Neutrophil (primary cell): ENCODE measurements around the gene VWDE.
A peak's percentile ranks its signal among the peaks of the same experiment; 100 is the strongest.
"Not testable (repeated sequence)": the region's sequence is repeated elsewhere in the genome, so short reads cannot be mapped to it uniquely, and the experiment has no call there.

ENCODE experiments used
- H3K27ac ChIP-seq: fragments of 200-600 bp; sonication (generic); 2 replicates; pipeline ENCODE4 v1.5.1; 2016; ENCODE audit warnings: mild to moderate bottlenecking, moderate library complexity
- H3K27me3 ChIP-seq: fragments of 200-600 bp; sonication (generic); 2 replicates; pipeline ENCODE4 v1.6.0; 2016; ENCODE audit warnings: mild to moderate bottlenecking
- H3K36me3 ChIP-seq: fragments of 200-600 bp; sonication (generic); 2 replicates; pipeline ENCODE4 v1.5.1; 2017
- H3K4me1 ChIP-seq, 2 experiments: fragments of 200-600 bp in 1 of 2; sonication (generic) in 1 of 2; 1 replicate in 1 of 2; 2 replicates in 1 of 2; pipeline versions ENCODE4 v1.5.1 to v1.6.1; 2013 to 2016; ENCODE audit warnings: low read depth in 1 of 2, low read length in 1 of 2, mild to moderate bottlenecking in 1 of 2, moderate library complexity in 1 of 2; ENCODE audit not compliant: control insufficient read depth in 1 of 2, insufficient read depth in 1 of 2
- H3K4me3 ChIP-seq, 2 experiments: fragments of 200-600 bp in 1 of 2; sonication (generic) in 1 of 2; 1 replicate in 1 of 2; 2 replicates in 1 of 2; pipeline ENCODE4 v1.5.1; 2013 to 2016; ENCODE audit warnings: low read depth in 1 of 2, low read length in 1 of 2, mild to moderate bottlenecking in 1 of 2, moderate library complexity in 1 of 2
- H3K9me3 ChIP-seq: fragments of 200-600 bp; sonication (generic); 2 replicates; pipeline ENCODE4 v1.5.1; 2016
- CTCF ChIP-seq: fragments of 200-600 bp; sonication (generic); IDR thresholded peaks from 2 replicates; pipeline ENCODE4 v1.5.1; 2016; ENCODE audit warnings: antibody characterized with exemption

The VWDE gene

DNA sequence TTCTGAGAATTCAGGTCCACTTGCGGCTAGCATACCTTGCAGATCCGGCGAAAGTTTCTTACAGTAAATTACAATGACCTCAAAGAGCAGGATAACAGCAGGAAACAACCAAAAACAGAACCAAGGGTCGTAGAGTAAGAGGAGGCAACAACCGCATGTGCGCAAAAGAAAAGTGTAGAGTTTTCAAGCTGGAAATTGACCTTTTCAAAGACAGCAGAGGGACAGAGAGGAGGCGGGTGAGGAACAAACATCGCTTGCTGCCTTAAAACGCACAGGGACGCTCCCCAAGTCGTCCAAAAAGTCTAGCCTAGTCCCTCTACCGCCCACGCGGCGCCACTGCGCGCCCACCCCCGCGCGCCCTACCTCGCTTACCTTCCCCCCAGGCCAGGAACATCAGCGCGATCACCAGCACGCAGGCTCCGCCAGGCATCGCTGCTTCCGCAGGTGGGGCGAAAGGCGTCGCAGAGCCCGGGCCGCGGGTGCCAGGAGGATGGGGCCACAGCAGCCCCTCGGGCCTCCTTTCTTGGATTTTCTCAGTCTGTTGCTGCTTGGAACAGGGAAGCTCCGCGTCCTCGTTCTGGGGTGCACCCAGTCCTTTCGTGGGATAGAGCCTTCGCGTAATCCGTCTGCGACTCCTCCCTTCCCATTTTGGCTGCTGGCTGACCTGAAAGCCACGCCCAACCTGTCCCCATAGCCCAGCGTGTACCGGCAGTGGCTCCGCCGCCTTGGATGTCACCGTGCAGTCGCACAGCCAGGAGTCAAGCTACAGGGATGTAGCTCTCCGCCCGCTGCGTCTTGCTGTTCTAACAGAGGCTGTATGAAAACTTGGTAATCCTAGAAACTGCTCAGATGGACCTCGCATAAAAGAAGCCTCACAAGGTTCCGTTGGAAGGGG is at the start of gene VWDE:
Gene VWDE (minus strand): TSS at position 579 of the 895 bp plus-strand sequence. CDS start 149 bp downstream, at position 430.
- Histone ChIP-seq H3K27me3 (peaks cover 31% of the 10 kb centered on the region), H3K27ac (no peak within 1 kb of the TSS), H3K9me3 (peaks cover under 1% of the 10 kb centered on the region), H3K36me3 (no peaks in the 10 kb centered on the region), H3K4me3 (peak within 1 kb of the TSS; percentile 59 to 60), H3K4me1 (peaks cover 9 to 15% of the 10 kb centered on the region in 2 experiments)
- no peak for TF ChIP-seq CTCF

DNA sequence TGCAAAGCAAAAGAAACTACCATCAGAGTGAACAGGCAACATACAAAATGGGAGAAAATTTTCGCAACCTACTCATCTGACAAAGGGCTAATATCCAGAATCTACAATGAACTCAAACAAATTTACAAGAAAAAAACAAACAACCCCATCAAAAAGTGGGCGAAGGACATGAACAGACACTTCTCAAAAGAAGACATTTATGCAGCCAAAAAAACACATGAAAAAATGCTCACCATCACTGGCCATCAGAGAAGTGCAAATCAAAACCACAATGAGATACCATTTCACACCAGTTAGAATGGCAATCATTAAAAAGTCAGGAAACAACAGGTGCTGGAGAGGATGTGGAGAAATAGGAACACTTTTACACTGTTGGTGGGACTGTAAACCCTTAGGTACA is 49.5 kb upstream of the VWDE start:
- H3K4me1 ChIP-seq, H3K9me3 ChIP-seq, H3K36me3 ChIP-seq, H3K4me3 ChIP-seq, H3K27ac ChIP-seq, H3K27me3 ChIP-seq: not testable (repeated sequence)

GRCh38 chr7:12450615-12451014 is 47.0 kb upstream of the VWDE start:
- Histone ChIP-seq H3K36me3 (no peaks in the 10 kb centered on the region), H3K27ac (no peak overlapping the region), H3K9me3 (no peaks in the 10 kb centered on the region), H3K4me3 (no peak overlapping the region), H3K4me1 (no peaks in the 10 kb centered on the region), H3K27me3 (no peaks in the 10 kb centered on the region)
- no peak for TF ChIP-seq CTCF

DNA sequence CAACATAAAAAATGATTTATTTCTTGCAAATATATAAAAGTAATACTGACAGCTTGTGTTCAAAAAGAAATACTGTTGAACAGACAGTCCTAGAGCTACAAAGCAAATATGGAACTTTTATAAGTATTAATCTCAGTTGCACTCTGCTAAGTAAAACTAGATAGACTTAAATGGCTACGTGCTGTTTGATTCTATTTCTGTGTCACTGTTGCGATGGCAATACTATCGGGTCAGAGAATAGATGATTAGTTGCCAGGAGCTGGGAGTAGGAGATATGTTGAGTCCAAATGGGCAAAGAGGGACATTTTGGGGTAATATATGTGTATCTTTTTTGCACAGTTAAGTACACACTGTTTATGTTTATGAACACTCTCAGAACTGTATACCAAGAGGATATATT is 41.1 kb upstream of the VWDE start:
- Histone ChIP-seq H3K4me1 (no peaks in the 10 kb centered on the region), H3K9me3 (no peaks in the 10 kb centered on the region), H3K36me3 (no peaks in the 10 kb centered on the region), H3K4me3 (no peak overlapping the region), H3K27ac (no peak overlapping the region), H3K27me3 (no peaks in the 10 kb centered on the region)
- no peak for TF ChIP-seq CTCF

- Histone ChIP-seq H3K4me1 (no peaks in the 10 kb centered on the region), H3K36me3 (no peaks in the 10 kb centered on the region), H3K9me3 (no peaks in the 10 kb centered on the region), H3K4me3 (no peak overlapping the region), H3K27me3 (no peaks in the 10 kb centered on the region), H3K27ac (no peak overlapping the region)
- TF ChIP-seq CTCF = no peak
These were observed 36.6 kb upstream of the VWDE start for GRCh38 chr7:12440229-12440628.

- Histone ChIP-seq H3K27ac (no peak overlapping the region), H3K27me3 (no peaks in the 10 kb centered on the region), H3K4me3 (no peak overlapping the region), H3K36me3 (no peaks in the 10 kb centered on the region), H3K9me3 (no peaks in the 10 kb centered on the region), H3K4me1 (no peaks in the 10 kb centered on the region)
- no peak for TF ChIP-seq CTCF
These were observed 33.4 kb upstream of the VWDE start for GRCh38 chr7:12436896-12437535.
